ENCODE measurements around the gene KMO.

Gene KMO

GRCh38 chr1:241519308-241520079 is 12.7 kb upstream of the KMO start, which contains the start of gene FH:
FH (minus strand) TSS chr1:241519755; CDS start chr1:241519722, 33 bp downstream.
- no peak for TF ChIP-seq CTCF (IDR thresholded peaks at IDR 0.05; ENCODE audit: low read depth, low read length)
- peak within 1 kb of the TSS; percentile 93 for H3K27ac ChIP-seq
- peaks cover 30% of the 10 kb centered on the region for H3K36me3 ChIP-seq
- H3K9me3 ChIP-seq (ENCODE audit: severe bottlenecking) = no peaks in the 10 kb centered on the region
- no peaks in the 10 kb centered on the region for H3K27me3 ChIP-seq (ENCODE audit: insufficient read depth, low read depth, severe bottlenecking)
- H3K4me3 ChIP-seq (ENCODE audit: low read depth, low read length) = peak within 1 kb of the TSS; percentile 89
- DNase-seq = peak; percentile 99

GRCh38 chr1:241520080-241520465 is 12.1 kb upstream of the KMO start:
- Histone ChIP-seq H3K4me3 (ENCODE audit: low read depth, low read length) (peak overlapping the region; percentile 89), H3K9me3 (ENCODE audit: severe bottlenecking) (no peaks in the 10 kb centered on the region), H3K36me3 (peaks cover 25% of the 10 kb centered on the region), H3K27ac (peak overlapping the region; percentile 82), H3K27me3 (ENCODE audit: insufficient read depth, low read depth, severe bottlenecking) (no peaks in the 10 kb centered on the region)
- no peak for TF ChIP-seq CTCF (IDR thresholded peaks at IDR 0.05; ENCODE audit: low read depth, low read length)
- DNase-seq = no peak

- H3K4me3 ChIP-seq (ENCODE audit: low read depth, low read length) = no peak overlapping the region
- TF ChIP-seq CTCF (IDR thresholded peaks at IDR 0.05; ENCODE audit: low read depth, low read length) = no peak
- no peak overlapping the region for H3K27ac ChIP-seq
- no peaks in the 10 kb centered on the region for H3K27me3 ChIP-seq (ENCODE audit: insufficient read depth, low read depth, severe bottlenecking)
- peaks cover 9% of the 10 kb centered on the region for H3K36me3 ChIP-seq
- DNase-seq = no peak
- no peaks in the 10 kb centered on the region for H3K9me3 ChIP-seq (ENCODE audit: severe bottlenecking)
These were observed 10.5 kb upstream of the KMO start for GRCh38 chr1:241521718-241522117.

- Histone ChIP-seq H3K27ac (no peak overlapping the region), H3K4me3 (ENCODE audit: low read depth, low read length) (no peak overlapping the region), H3K9me3 (ENCODE audit: severe bottlenecking) (no peaks in the 10 kb centered on the region), H3K36me3 (no peaks in the 10 kb centered on the region), H3K27me3 (ENCODE audit: insufficient read depth, low read depth, severe bottlenecking) (no peaks in the 10 kb centered on the region)
- no peak for DNase-seq
- TF ChIP-seq CTCF (IDR thresholded peaks at IDR 0.05; ENCODE audit: low read depth, low read length) = no peak
These were observed 7.2 kb upstream of the KMO start for GRCh38 chr1:241525026-241525425.

- DNase-seq = no peak
- no peaks in the 10 kb centered on the region for H3K36me3 ChIP-seq
- H3K9me3 ChIP-seq (ENCODE audit: severe bottlenecking) = no peaks in the 10 kb centered on the region
- no peak for TF ChIP-seq CTCF (IDR thresholded peaks at IDR 0.05; ENCODE audit: low read depth, low read length)
- H3K27me3 ChIP-seq (ENCODE audit: insufficient read depth, low read depth, severe bottlenecking) = no peaks in the 10 kb centered on the region
- H3K4me3 ChIP-seq (ENCODE audit: low read depth, low read length) = no peak overlapping the region
- no peak overlapping the region for H3K27ac ChIP-seq
These were observed 5.0 kb upstream of the KMO start for GRCh38 chr1:241527146-241527545.
